CD1c-positive myeloid dendritic cell (primary cell): Measurements from ENCODE around the gene ACTG2.

Experiments
- DNase-seq: peaks from one replicate; pipeline ENCODE4 v3.0.0-alpha.2; 2016; ENCODE audit errors: extremely low spot score

ACTG2 gene

DNA sequence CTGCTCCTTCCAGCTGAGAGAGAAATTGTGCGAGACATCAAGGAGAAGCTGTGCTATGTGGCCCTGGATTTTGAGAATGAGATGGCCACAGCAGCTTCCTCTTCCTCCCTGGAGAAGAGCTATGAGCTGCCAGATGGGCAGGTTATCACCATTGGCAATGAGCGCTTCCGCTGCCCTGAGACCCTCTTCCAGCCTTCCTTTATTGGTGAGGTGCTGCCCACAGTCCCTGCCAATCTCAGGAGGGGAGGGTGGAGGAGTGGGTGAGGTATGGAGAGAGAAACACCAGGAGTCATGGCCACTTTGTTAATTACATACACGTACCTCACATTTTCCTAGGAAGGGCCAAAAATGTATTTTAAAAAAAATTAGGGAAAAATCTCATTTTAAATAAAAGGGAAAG is 21.9 kb downstream of the ACTG2 start:
- DNase-seq, result no peak

GRCh38 chr2:73915437-73915993 is 22.7 kb downstream of the ACTG2 start:
- no peak for DNase-seq

- DNase-seq, result no peak
These were observed 23.9 kb downstream of the ACTG2 start for GRCh38 chr2:73916666-73917065.

DNA sequence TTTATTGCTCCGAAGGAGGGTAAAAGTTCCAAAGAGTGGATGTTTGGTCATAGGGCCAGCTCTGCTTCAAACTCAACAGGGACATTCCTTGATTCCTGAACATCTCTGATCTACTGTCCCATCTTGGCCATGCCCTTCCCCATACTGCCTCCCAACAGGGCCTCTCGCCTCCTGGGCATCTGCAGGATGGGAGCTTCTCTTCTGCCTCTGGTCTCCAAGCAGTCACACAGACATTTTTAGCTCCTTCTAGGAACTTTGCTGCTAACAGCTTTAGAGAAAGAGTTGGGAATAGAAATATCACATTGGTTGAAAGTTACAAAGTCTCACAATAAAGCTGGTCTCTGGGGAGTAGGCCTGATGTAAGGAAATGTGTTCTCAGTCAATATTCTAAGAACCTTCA is 24.5 kb downstream of the ACTG2 start:
- DNase-seq, result no peak

GRCh38 chr2:73917696-73918207 is 24.9 kb downstream of the ACTG2 start:
- DNase-seq, result no peak

DNA sequence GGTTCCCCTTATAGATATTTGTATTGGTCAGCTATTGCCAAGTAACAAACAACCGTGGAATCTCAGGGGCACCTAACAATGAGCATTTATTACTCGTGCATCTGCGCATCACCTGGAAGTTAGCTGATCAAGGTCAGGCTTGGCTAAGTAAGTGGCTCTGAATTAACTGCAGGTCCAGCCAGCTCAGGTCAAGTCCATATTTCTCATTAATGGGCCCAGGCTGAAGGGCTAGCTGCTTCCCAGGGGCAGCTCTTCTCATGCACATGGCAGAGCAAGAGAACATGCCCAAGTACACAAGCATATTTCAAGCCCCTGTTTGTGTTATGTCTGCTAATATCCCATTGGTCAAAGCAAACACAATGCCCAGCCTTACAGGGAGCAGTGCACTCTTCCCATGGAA is 26.0 kb downstream of the ACTG2 start:
- no peak for DNase-seq

DNA sequence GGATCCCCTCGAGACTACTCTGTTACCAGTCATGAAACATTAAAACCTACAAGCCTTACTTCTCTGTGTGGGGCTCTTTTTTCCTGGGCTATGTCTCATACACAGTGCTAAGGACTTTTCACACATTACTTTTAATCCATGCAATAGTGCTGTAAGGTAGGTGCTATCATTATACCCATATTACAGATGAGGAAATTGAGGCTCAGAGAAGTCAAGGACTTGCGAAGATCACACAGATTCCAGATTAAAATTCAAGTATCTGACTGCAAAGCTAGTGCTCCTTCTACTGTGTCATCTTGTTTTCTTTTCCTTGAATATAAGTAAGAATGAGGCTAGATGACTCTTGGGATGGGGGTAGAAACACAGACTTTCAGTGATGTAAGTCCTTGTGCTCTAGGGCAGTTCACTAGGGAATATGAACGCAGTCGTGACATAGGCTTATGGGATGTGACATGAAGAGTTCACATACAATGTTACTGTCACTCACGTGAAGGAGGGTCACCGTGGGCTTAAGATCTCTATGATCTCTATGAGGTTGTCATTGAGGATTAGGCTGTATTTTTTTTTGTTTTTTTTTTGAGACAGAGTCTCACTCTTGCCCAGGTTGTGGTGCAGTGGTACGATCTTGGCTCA is 26.9 kb downstream of the ACTG2 start:
- DNase-seq, result no peak

- DNase-seq, result peak; percentile 31
These were observed 28.1 kb downstream of the ACTG2 start for GRCh38 chr2:73920577-73921545.

DNA sequence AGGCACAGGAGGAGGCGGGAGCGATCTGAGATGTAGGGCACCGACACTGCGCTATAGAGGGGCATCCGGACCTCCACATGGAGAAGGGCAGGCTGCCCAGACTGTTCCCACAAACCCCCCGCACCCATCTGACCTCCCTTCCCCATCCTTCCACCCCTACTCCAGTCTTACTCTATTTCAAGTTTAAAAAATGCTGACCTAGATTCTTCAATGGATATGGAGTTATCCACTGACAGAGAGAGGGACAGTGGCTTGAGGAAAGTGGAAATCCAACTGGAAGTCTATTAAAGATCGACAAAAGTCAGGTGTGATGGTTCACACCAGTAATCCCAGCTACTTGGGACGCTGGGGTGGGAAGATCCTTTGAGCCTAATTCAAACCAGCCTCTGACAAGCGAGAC is 28.8 kb downstream of the ACTG2 start:
- no peak for DNase-seq

DNA sequence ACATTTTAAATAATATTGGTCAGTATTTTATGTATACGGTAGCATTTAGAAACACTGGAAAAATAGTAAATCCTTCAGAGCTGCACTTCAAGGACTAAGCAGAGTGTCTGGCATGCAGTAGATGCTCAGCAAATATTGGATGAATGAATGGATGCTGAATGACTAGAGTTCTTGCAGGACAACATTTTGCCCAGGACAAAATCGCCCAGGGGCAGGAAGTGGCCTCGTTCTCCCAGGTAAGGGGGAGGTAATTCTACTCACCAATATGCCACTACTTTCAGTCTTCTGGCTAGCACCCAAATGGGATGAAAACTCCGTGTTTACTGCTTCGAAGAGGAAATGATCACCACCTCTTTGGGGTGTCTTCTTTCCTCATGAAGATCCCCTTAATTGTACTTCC is 29.9 kb downstream of the ACTG2 start:
- no peak for DNase-seq

DNA sequence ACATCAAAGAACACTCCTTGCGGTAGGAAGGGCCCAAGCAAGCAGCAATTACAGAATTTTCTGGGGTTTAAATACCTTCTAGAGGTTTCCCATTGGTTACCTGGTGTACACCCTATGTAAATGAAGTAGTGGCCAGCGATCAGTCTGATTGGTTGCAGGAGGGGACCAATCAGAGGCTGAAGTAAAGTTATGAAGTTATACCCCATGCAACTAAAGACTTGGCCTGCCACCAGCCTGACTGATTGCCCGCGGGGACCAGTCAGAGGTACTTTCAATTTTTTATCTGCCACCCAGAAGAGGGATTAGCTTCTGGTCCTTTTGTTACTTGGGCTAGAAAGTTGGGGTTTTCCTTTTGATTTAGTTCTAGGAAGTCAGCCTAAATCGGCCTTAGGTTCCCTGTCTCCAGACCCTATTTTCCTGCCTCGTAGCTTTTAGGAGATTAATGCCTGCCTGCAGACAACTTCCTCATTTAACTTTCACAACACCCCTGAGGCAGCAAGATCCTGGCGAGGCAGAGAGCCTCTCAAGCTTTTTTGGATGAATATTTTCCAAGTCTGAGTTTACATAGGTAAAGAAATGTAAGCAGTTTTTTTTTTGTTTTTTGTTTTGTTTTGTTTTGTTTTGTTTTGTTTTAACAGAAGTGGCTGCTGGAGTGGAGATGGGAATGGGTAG is 32.4 kb downstream of the ACTG2 start:
- DNase-seq, result peak; percentile 52

DNA sequence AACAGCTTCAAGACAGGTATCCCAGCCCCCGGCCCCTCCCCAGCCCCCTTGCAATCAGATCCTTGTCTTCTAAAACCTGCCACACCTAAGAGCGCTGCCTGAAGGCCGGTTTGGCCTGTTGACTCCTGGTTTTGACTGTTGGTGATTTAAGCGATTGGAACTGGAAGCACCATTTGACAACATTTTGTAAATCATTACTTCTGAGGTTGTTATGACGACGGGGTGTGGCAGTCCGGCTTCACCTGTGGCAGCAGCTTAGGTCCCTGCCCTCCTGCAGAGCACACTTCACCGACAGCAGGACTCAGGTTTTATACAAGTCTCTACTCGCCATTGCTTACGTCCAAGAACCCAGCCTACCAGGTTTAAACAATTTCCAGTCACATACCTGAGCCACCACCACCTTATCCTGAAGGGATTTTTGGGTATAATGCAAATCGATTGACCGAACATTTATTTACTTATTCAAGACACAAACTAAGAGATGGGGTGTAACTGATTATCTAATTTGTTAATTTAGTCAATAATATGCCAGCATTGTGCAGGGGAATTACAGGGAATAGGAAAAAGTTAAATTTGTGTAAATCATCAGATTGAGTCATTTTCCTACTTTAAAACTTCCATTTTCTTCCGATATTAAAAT is 33.2 kb downstream of the ACTG2 start:
- DNase-seq, result no peak

DNA sequence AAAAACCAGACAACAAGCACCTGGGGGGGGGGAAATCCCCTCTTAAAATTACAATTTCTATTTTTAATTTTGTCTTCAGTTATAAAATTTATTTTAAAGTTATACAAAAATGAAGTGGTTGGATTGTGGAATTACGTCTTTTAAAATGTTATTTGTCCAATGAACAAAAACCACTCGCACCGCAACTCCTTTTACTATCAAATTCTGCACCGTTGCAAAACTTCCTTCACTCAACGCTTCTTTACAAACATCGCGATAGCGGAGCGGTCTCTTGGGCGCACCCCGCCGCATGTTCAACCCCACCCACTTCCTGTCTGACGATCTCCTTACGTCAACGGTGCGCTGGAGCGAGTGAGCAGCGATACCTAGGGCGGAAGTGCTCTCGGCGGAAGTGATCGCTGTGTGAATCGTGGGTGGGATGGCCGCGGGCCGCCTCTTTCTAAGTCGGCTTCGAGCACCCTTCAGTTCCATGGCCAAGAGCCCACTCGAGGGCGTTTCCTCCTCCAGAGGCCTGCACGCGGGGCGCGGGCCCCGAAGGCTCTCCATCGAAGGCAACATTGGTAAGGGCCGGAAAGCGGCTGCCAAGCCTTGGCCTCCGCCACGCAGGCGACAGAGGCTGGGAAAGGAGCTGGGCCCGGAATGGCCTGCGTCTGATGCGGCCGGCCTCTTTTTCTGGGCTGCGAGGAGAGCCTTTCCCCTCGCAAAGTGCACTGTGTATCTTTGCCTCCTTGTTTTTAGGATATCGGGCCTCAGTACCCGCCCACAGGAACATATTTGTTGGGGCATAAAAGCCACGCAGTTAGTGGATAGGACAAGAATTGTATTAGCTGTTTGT is 33.9 kb downstream of the ACTG2 start, which contains the start of gene DGUOK:
Gene DGUOK, plus strand, starts transcription at position 388 of the 835 bp plus-strand sequence. Its CDS starts 31 bp downstream, at position 419.
- peak; percentile 99 for DNase-seq

DNA sequence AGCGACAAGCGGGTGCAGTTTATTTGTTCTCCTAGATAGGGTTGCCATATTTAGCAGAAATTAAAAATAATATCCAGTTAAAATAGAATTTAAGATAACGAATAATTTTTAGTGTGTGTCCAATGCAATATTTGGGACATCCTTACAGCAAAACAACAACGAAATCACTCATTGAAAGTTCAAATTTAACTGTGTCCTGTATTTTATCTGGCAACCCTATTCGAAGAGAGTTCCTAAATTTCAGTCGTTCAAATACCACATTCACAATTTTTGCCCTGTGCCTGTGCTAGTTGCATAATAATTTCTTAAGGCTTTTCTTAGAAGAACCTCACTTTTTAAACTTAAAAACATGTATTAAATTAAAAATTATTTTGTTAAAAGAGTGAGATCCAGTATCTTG is 34.5 kb downstream of the ACTG2 start:
- DNase-seq, result no peak

- no peak for DNase-seq
These were observed 36.1 kb downstream of the ACTG2 start for GRCh38 chr2:73928963-73929347.

DNA sequence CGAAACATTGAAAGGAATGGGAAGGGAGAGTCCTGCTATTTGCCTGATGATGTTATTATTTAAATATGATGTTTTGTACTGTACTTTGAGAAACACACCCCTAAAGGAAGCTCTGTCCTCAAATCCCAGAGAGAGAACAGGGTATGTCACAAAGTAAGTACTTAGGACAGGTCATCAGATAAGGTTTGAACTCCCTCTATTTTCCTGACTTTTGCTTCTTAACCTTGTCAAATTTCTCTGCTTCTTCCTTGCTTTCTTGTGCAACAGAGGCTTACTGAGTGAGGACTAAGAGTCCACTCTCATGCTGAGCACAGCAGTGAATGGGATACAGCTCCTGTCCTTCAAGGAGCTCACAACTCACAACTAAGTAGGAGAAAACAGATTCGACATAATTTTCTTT is 37.6 kb downstream of the ACTG2 start:
- DNase-seq, result no peak

DNA sequence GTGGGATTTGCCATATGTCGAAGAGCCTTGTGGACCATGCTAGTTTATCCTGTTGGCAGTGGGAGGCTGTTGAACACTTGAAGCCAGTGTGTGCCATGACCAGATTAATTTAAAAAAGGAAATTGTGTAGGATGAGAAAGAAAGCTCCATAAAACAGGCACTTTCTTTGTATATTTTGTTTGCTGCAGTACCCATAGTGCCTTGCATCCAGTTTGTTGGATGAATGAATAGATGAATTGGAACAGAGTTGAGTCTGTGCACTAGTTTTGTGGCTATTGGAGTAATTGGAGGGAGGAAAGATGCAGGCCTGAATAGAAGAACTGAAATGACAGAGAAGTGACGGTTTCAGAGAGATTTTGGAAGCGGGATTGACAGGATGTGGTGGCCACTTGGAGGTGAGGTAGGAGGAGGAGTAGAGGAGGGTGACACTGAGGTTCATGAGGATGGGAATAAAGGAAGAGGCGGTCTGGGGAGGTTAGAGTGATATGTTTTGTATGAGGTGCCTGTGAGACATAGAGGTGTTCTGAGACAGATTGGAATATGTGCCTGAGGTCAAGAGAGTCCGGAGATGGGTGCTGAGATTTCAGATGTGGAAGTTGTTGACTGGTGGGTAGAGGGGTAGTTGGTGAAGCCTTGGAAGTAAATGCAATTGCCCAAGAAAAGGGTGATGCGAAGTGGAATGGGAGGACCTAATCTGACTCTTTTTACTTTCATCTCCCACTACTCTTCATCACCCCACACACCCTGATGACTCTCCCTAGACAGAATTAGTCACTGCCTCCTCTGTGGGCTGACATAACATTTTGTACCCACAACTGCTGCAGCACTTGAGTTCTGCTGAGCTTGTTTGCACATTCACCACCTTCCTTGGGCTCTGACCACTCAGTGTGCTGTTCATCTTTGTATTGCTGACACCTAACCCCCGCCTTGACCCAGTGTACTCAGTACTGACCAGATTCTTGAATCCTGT is 39.0 kb downstream of the ACTG2 start:
- peak; percentile 60 for DNase-seq

DNA sequence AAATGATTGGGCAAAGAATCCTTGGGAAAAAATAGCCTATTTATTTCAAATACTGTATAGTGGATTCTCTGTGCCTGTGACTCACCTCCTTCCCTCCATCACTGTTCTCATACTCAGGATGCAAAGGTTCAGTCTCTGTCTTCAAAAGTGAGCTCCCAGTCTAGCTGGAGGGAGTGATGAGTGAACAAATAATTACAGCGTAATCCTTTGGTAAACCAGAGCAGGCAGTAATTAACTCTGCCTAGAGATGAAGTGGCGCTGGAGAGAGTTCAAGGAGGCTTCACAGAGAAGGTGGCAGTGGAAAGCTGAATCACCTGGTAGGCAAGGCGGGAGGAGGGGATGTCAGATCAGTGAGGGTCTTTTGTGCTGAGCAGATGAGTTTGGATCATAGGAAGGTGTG is 40.4 kb downstream of the ACTG2 start:
- no peak for DNase-seq

DNA sequence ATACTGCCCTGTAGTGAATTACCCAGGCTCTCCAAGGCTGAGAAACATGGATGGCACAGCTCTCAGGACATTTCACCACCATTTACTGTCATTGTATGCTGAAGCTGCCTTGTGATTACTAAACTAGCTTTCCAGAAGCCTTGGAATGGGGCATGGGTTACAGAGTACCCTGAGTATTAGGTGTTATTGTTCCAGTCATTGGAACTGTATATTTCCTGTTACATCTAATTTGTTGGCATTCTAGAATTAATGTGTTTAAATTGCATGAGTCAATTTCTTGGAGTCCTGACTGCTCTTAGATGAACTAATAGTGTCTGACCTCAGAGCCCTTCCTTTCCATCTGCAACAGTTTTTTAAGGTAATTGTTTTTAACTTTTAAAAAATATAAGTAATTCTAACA is 42.8 kb downstream of the ACTG2 start:
- DNase-seq, result no peak
